ENCODE measurements around the gene URAD. TPM values are rescaled to one million over a fixed set of nuclear protein-coding genes. Genes with fewer than 3 reads are reported as not detected.

Gene URAD
- total RNA-seq, 1 experiment from 2014 or later: not detected

DNA sequence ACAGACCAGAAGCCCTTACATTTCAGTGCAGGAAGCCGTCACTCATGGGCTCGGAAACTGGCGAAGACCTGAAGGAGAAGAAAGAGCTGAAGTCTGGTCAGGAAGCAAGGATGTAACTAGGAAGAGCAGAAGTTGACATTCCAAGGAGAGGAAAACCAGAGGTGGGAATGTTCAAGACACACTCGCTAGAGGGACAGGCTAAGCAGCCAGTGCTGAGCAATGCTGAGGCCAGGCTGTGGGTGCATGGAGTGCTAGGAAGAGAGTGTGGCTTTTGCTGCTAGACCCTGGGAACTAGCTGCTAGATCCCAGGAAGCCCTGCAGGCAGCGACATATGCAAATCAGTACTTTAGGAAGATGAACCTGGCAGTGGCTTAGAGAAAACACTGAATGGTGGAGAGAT lies 12.1 kb upstream of the URAD start:
- DNase-seq (ENCODE audit: low spot score): no peak

DNA sequence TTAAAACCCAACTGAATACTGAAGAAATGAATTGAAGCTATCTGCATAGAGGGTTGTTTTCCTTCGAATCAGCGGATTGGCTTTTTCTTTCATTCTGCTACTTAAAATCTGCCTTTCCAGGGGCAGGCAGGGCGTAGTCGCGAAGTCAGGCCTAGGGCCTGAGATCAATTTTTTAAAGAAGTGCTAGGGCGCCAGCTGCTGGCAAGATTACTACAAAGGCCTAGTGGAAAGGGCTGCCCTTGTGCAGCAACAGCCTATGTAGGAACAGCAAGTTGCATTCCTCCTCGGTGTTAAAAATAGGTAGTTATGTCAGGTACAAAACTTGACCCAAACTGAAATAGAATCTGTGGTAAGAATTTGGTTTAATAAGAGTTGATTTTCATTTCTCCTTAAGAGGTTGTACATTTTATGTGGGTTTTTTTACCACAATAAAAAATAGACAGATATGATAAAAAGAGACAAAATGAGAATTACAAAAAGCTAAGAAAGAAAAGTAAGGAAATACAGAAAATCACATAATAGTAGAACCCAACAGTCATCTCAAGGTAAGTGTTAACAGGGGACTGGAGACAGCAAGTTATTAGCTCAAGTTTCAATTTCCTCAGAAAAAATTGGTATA lies 9.5 kb upstream of the URAD start:
- peak; percentile 38 for DNase-seq (ENCODE audit: low spot score)

DNA sequence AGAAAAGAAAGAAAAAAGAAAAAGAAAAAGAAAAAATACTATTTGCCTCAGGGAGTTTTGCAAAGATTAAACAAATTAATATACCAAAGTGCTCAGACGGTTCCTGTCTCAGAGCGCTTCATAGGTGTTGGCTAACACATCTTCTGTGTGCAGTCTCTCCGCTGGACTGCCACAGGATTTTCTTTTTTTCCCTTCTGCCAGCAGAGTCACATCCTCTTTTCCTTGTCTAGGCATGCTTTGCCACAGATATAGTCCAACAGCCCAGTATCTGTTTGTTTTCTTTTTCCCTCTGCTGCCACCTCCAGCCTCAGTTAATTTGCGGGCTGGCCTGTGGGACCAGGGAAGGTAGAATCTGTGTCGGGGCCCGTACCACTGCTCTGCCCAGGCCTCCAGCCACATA lies 3.4 kb upstream of the URAD start:
- DNase-seq (ENCODE audit: low spot score): no peak

DNA sequence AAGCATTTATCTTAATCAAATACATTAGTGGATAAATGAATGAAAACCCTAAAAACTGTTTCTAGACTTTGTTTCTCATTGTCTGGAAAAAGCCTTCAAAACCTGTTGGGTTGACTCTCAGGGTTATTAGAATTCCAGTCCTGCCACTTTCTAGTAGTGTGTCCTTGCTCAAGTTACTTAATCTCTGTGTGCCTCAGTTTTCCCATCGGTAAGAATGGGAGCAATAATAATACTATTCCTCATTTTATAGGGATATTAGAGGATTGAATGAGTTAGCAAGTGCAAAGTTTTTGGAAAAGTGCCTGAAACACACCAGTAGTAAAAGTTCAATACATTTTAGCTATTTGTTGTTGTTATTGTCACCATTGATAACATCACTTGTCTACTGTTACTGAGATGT lies 2.9 kb downstream of the URAD start:
- no peak for DNase-seq (ENCODE audit: low spot score)

DNA sequence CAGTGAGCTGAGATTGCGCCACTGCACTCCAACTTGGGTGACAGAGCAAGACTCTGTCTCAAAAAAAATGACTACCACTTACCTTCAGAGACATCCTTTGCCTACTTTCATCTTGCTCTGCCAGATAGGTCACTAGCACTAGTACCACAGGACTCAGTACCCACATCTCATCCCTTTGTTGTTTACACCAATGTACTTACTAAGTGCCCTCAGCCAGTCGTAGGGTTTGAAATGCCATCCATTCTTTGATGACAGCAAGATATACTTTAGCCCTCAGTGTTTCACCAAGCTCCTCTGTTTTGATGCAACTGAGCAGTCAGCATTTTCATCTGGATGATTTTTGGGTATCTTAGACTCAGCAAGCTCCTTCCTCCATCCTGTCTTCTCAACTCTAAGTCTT lies 6.1 kb downstream of the URAD start:
- no peak for DNase-seq (ENCODE audit: low spot score)

DNA sequence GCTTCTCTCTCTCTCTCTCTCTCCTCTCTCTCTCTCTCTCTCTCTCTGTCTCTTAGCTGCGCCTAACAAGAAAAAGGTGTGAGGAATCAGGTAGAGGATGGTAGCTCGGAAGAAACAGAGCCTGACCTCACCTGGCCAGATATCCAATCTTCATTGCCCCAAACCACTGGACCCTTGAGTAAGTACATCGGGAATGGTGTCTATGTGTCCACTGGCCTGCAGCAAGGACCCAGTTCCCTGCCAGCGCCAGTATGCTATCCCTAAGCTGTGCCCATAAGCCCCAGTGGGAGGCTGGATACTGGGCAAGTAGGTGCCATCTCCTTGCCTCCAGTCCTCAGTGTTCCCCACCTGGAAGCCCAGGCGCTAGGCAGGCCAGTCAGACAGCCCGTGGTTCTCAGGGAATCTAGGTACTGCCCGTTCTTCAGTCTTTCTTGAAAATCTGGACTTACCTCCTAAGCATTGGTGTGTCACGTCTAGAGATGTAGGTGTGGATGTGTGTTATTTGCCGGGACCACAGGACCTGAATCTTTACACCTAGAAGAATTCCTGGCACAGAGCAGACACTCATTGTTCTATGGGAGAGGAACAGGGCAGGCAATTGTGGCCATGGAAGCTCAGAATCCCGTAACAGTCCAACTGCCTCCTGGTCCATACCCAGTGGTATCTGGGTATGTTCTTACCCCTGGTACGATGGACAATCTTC lies 7.3 kb downstream of the URAD start:
- no peak for DNase-seq (ENCODE audit: low spot score)

DNA sequence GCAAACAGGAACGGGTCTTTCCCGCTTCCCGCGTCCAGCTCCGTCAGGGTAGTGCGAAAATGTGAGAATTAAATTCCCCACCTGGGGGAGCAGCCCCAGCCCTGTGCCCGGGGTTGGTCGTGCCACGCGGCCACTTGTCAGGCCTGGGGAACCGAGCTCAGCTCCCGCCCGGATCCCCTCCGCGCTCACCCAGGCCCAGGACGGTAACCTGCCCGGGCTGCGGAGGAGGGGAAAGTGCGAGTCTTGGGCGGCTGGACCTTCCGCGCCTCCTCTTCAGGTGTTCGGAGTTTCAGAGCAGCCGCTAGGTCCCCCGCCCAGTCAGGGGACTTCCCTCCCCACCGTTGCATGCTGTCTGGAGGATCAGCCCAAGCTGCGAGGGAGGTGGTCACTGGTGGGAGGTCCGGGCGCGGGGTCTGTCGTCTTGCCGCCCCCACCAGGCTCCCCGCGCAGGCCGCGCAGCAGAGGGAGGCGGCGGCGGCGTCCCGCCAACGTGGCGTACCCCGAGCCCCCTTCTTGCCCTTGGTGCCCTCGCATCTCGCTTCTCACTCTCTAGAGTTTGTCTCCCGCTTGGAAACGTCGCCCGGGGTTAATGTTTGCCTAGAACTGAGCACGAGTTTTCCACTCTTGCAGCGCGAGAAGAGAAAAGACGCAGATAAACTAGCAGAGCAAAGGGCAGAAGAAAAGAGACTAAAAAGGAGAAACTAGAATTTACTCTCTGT lies 8.1 kb downstream of the URAD start:
- DNase-seq (ENCODE audit: low spot score): no peak

DNA sequence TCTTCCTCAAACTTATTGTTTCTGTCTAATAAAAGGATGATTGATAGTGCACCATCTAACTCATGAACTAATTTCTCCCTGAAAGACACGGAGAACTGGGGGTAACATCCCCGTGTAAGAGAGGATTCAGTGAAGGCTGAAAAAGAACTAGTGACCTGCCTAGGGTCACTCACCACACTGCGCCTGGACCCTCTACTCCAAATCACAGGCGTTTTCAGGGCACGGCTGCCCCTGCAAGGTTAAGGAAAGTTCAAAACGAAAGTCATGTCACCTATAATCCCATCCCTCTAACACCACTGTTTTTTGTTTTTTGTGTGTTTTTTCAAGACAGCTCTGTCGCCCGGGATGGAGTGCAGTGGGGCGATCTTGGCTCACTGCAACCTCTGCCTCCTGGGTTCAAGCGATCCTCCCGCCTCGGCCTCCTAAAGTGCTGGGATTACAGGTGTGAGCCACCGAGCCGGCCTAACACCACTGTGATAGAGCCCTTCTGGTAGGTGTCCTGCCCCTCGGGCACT lies 8.7 kb downstream of the URAD start:
- no peak for DNase-seq (ENCODE audit: low spot score)

DNA sequence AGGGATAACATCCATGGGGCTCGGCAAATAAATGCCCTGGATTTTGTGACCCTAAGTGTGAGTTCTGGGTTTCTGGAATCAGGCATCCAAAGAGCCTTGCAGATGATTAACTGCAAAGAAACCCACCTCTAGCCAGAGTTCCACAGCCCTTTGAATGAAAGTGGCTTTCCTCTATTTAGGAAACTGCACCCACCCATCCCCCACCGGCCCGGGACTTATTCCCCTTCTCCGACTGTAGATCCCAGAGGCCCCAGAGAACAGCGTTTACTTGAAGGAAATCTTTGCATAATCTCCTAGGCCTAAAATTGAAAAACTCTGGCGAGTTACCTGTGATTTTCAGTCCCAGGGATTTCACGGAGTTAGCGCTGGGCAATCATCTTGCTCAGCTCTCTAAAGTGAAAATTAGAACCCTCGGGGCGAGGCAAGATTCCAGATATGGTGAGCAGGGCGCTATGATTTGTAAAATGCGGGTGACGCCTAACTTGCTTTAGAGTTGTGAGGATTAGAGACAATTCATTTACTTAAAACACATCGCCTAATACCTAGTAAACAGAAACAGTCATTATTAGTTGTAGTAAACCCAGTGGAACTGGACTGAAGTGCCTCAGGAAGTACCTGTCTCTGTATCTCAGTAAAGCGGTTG lies 9.4 kb downstream of the URAD start:
- DNase-seq (ENCODE audit: low spot score): no peak

DNA sequence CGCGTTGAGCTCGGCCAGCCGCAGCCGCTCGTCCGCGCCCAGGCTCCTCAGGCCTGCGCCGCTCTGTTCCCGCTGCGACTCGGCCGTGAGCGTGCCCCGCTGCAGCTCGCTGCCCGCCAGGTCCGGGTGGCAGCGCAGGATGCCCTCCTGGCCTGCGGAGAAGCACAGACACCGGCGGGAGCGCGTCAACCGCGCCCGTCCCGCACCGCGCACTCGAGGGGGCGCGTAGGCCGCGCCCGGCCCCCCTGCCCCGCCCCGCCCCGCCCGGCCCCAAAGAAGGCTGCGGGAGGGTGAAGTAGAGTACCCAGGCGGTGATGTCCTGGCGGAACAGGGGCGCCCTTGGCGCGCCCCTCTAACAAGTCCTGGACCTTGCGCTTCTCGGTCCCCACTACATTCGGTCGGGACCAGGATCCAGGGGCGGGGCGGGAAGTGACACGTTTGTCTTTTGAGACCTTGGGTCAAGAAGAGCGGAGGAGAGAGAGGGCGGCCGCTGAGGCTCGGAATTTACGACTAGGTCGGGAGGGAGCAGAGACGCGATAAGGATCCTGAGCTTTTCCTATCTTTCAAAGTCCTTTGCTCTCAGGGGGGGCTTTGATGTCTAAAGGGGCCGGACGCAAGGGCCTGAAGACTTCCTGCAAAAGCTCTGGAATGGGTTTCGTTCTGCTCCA lies 10.1 kb downstream of the URAD start:
- DNase-seq (ENCODE audit: low spot score): no peak

DNA sequence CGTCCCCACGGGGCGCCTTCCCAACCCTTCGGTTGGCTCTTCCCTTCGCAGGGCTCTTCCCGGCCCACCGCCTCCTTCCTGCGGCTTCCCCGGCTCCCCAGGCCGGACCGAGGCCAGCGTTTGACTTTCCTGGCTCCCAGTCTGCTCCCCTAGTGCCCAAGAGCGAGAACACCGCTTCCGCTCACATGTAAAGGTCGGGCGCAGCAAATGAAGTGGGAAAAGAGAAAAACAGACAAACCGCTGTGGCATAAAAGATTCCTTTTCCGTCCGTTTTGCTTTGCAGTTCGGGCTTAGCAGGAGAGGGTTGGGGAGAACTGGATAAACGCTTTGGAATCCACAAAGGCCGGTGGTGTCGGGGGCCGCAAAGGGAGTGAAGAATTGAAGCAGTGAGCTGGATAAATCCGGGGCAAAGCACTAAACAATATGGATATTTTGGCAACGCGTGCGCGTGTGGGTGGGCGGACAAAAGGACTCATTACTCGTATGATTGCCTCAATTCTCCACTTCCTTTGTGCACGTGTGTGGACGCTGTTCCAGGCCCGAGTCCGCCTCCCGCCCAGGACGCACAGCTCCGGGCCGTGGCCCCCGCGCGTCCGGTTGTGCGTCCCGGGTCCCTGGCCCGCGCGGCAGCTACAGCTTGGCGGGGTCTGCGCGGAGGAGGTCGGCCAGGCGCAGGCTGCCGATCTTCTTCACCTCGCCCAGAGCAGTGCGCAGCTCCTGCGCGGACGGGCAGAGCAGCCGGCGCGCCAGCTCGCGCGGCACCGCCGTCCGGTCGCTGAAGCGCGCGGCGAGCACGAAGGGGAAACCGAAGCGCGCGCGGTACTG lies 10.8 kb downstream of the URAD start:
- no peak for DNase-seq (ENCODE audit: low spot score)

DNA sequence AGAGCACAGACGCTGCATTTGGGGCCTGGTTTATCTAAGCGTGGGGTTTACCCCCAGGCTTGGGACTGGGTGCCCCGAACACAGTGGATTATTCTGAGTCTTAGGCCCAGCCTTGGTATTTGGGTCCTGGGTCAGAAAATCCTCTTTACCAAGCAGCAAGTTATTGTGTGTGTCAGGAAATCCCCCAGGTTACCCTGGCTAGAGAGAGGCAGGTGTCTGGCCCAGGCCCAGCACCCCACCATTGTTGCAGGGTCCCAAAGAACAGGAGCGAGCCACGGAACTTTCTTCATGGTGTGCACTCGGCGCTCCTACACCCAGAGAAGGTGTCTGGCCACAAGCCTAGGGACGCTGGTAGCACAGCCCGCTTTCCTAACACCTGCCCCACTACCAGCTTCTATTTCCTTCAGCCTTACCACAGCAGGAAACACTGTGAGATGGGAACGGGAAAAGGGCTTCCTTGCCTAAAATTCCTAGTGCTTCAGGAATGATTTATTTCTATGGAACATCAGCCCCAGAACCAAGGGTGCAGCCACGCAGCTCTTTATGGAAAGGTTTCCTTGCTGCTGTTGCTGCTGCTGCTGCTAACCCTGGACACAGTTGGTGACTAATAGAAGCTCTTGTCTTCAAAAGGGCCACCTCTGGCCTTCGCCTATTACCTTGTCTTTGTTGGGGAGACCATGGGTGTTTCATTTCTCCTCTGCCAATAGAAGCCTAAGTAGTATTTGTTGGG lies 12.0 kb downstream of the URAD start:
- no peak for DNase-seq (ENCODE audit: low spot score)

DNA sequence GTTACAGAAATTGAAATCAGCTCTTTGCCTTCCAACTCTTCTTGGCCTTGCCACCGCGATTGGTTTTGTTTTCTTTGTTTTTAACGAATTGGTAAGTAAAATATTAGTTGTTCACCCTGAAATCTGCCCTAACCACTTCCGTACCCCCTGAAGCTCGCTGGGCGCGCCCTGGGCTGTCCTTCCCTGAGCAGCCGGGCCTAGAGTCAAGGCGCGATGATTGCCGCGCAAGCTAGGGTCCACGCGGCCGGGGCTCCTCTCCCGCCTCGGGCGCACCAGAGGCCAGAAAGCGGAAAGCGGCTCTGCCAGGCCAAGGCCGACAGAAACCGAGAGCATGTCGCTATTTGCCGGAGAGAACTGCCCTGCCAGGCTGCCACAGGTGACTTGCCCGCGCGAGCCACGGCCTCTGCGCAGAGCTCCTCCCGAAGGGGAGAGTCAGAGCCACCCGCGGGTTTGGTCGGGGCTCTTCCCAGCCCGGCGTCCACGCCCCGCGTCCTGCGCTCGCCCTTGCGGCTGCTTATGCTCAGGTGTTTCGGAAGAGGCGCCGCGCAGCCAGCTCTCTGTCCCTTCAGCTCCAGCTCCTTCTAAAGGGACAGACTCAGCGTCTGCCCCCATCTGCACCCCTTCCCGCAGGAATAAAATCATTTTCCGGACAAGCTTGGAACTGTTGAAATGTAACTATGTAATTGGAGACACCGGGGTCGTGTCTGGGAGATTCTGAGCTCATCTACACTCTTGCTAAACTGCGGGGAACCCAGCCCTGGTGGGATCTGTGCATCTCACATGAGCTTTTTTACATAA lies 12.7 kb downstream of the URAD start:
- no peak for DNase-seq (ENCODE audit: low spot score)

DNA sequence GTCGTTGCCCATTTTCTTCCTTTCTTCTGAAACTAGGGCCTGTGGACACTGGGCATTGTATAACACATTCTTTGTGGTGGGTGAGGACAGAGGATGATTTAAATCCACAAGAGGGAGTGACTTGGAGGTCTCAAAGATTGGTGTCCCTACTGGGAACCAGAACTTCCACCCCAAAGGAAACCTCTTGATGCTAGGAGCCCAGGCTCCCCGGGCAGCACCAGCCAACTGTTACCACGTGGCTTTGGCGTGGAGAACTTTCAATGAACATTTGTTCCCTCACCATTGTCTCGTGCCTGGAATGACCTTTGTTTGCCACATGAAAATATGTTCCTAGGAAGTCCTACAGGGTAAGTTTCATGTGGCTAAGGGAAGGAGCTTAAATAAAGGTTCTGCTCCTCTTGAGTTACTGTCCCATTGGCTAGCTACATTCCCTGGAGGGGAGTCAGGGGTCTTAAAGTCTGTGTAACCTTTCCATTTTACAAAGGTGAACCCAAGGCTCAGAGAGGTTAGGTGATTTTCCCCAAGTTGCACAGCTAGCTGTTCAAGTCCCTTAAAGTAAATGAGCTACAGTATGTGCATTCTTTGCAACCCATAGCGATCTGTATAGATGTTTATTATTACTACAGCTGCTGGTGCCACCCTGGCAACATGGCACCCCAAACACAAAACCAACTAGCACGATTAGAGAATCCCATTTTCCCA lies 14.4 kb downstream of the URAD start:
- no peak for DNase-seq (ENCODE audit: low spot score)

DNA sequence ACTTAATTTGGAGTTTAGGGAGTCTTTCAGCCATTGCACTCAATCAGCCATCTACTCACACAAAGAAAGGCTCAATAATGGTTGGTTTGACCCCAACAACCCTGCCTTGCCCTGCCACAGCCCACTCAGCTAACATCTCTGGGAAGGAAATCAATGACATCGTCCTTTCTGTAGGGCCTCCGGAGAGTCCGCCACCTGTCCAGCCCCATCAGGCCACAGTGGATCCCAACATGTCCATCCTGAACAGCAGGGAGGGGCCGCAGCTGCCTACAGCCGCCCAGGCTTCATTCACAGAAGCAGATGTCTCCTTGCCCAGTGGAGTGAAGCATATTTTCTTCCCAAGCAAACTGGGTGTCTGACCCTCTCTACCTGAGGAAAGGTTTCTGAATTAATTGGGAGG lies 15.2 kb downstream of the URAD start:
- DNase-seq (ENCODE audit: low spot score): no peak

DNA sequence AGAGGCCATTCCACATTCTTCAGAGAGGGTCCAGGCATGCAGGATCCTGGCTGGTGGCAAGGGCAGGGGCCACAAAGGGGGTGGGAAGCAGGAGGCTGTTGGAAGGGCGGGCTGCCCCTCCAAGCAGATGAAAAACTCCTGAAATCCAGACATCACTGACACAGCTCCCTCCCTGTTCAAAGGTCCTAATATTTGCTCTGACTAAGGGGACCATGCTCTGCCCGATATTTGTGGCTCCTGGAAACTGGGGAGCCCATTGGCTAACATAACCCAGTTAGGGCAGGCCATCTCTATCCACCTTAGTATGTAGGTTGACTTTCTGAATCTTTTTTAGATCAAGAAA lies 16.0 kb downstream of the URAD start:
- DNase-seq (ENCODE audit: low spot score): no peak

DNA sequence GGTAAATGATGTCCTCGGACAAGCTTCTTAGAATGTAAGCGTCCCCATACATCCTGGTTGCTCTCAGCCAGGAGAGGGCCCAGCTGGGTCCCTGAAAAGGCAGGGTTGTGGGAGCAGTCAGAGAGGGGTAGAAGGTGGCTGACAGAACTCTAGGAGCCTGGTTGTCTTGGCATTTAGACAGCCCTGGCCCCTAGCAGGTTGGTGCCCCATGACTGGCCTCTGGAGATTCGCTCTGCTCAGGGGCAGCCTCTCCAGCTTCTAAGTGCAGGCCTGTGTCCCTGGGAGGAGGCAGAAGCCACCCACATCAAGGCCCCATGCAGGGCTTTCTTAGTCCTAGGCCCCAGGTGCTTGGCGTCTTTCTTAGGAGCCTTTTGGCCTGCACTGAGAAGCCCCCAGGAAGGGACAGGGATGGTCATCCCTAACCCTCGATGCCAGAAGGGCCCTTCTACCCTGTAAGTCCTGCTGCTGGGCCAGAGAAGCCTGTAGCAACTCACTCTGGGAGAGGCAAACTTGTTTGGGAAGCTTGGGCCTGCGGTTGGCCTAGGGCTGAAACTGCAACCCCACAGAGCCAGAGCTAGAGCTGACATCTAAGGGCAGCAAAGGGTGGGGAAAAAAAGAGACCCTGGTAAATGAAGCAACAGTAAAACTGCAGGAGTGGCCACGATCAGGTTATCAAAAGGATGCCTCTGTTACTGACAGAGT lies 16.6 kb downstream of the URAD start:
- no peak for DNase-seq (ENCODE audit: low spot score)

DNA sequence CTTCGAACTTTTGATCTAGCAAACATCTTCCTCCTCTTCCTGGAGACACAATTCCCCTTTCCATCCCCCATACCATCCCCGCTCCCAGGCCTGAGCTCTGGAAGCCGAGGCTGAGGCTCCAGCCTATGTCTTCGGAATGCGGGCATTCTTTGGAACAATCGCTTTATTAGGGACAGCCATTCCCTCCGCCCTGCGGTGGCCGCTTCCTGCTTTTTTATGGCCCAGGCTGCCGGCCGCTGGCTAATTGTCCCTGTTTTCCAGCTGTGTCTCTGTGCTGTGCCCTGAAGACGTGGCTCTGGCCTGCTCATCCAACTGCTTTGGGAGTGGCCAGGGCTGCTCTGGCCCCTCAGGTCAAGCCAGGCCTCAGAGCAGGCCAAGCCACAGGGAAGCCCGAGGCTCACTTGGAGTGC lies 17.3 kb downstream of the URAD start:
- no peak for DNase-seq (ENCODE audit: low spot score)
